Measurements from ENCODE around the gene TSPAN32. TPM values are rescaled to one million over a fixed set of nuclear protein-coding genes. Genes with fewer than 3 reads are reported as not detected.
"Not testable (repeated sequence)": the region's sequence is repeated elsewhere in the genome, so short reads cannot be mapped to it uniquely, and the experiment has no call there.

The TSPAN32 gene
- total and polyA plus RNA-seq, 5 donors from 2014 or later: 13.8 to 60.7 (median 43.0) TPM

- Mint-ChIP-seq H3K4me3 (no peak overlapping the region), H3K27ac (no peak overlapping the region), H3K36me3 (peaks cover 5% of the 10 kb centered on the region), H3K9me3 (no peaks in the 10 kb centered on the region), H3K27me3 (no peaks in the 10 kb centered on the region), H3K4me1 (peaks cover 0 to 2% (median 0%) of the 10 kb centered on the region in 4 donors)
- Histone ChIP-seq H3K27ac (ENCODE audit: insufficient read depth, low read length, poor library complexity, severe bottlenecking) (no peak overlapping the region), H3K9me3 (ENCODE audit: control insufficient read depth in 2 of 2, low read length in 2 of 2) (no peaks in the 10 kb centered on the region), H3K4me3 (ENCODE audit: low read depth, low read length) (no peak overlapping the region), H3K27me3 (ENCODE audit: control insufficient read depth, insufficient read depth, low read length) (no peaks in the 10 kb centered on the region), H3K4me1 (ENCODE audit: control insufficient read depth, insufficient read depth, low read length, poor library complexity, severe bottlenecking) (no peaks in the 10 kb centered on the region), H3K36me3 (ENCODE audit: control insufficient read depth, insufficient read depth, low read length) (no peaks in the 10 kb centered on the region)
- ATAC-seq (ENCODE audit: low read depth in 2 of 2) (no peak), DNase-seq (no peak)
Observed at GRCh38 chr11:2357246-2357645, 55.4 kb downstream of the TSPAN32 start.

GRCh38 chr11:2357651-2358050, 55.8 kb downstream of the TSPAN32 start:
- not testable (repeated sequence) for DNase-seq; H3K4me3 ChIP-seq (ENCODE audit: low read depth, low read length); H3K36me3 Mint-ChIP-seq; H3K27me3 ChIP-seq (ENCODE audit: control insufficient read depth, insufficient read depth, low read length); H3K27ac Mint-ChIP-seq; H3K27ac ChIP-seq (ENCODE audit: insufficient read depth, low read length, poor library complexity, severe bottlenecking); H3K9me3 Mint-ChIP-seq; H3K27me3 Mint-ChIP-seq; H3K9me3 ChIP-seq (ENCODE audit: control insufficient read depth in 2 of 2, low read length in 2 of 2); H3K4me1 Mint-ChIP-seq; H3K36me3 ChIP-seq (ENCODE audit: control insufficient read depth, insufficient read depth, low read length); H3K4me3 Mint-ChIP-seq; ATAC-seq (ENCODE audit: low read depth in 2 of 2); H3K4me1 ChIP-seq (ENCODE audit: control insufficient read depth, insufficient read depth, low read length, poor library complexity, severe bottlenecking)

- Mint-ChIP-seq H3K27ac (no peak overlapping the region), H3K4me3 (no peak overlapping the region), H3K36me3 (peaks cover 7% of the 10 kb centered on the region), H3K4me1 (peaks cover 0 to 2% (median 0%) of the 10 kb centered on the region in 4 donors), H3K27me3 (no peaks in the 10 kb centered on the region), H3K9me3 (no peaks in the 10 kb centered on the region)
- no peaks in the 10 kb centered on the region for H3K36me3 ChIP-seq (ENCODE audit: control insufficient read depth, insufficient read depth, low read length)
- no peak overlapping the region for H3K4me3 ChIP-seq (ENCODE audit: low read depth, low read length)
- H3K27ac ChIP-seq (ENCODE audit: insufficient read depth, low read length, poor library complexity, severe bottlenecking): no peak overlapping the region
- no peak for ATAC-seq (ENCODE audit: low read depth in 2 of 2)
- H3K4me1 ChIP-seq (ENCODE audit: control insufficient read depth, insufficient read depth, low read length, poor library complexity, severe bottlenecking): no peaks in the 10 kb centered on the region
- H3K27me3 ChIP-seq (ENCODE audit: control insufficient read depth, insufficient read depth, low read length): no peaks in the 10 kb centered on the region
- no peak for DNase-seq
- H3K9me3 ChIP-seq (ENCODE audit: control insufficient read depth in 2 of 2, low read length in 2 of 2): no peaks in the 10 kb centered on the region
Observed at GRCh38 chr11:2358754-2359442, 57.1 kb downstream of the TSPAN32 start.

- Histone ChIP-seq H3K27ac (ENCODE audit: insufficient read depth, low read length, poor library complexity, severe bottlenecking) (no peak overlapping the region), H3K4me1 (ENCODE audit: control insufficient read depth, insufficient read depth, low read length, poor library complexity, severe bottlenecking) (no peaks in the 10 kb centered on the region), H3K4me3 (ENCODE audit: low read depth, low read length) (no peak overlapping the region), H3K9me3 (ENCODE audit: control insufficient read depth in 2 of 2, low read length in 2 of 2) (no peaks in the 10 kb centered on the region), H3K36me3 (ENCODE audit: control insufficient read depth, insufficient read depth, low read length) (no peaks in the 10 kb centered on the region), H3K27me3 (ENCODE audit: control insufficient read depth, insufficient read depth, low read length) (no peaks in the 10 kb centered on the region)
- Mint-ChIP-seq H3K4me1 (peaks cover 0 to 2% (median 0%) of the 10 kb centered on the region in 4 donors), H3K4me3 (no peak overlapping the region), H3K36me3 (peaks cover 7% of the 10 kb centered on the region), H3K27ac (no peak overlapping the region), H3K27me3 (no peaks in the 10 kb centered on the region), H3K9me3 (no peaks in the 10 kb centered on the region)
- no peak for DNase-seq
- no peak for ATAC-seq (ENCODE audit: low read depth in 2 of 2)
Observed at GRCh38 chr11:2359557-2359956, 57.7 kb downstream of the TSPAN32 start.

GRCh38 chr11:2360081-2360642, 58.3 kb downstream of the TSPAN32 start:
- Mint-ChIP-seq H3K27me3 (no peaks in the 10 kb centered on the region), H3K27ac (no peak overlapping the region), H3K4me1 (peaks cover 0 to 2% (median 0%) of the 10 kb centered on the region in 4 donors), H3K36me3 (peaks cover 7% of the 10 kb centered on the region), H3K4me3 (no peak overlapping the region), H3K9me3 (no peaks in the 10 kb centered on the region)
- Histone ChIP-seq H3K27me3 (ENCODE audit: control insufficient read depth, insufficient read depth, low read length) (no peaks in the 10 kb centered on the region), H3K9me3 (ENCODE audit: control insufficient read depth in 2 of 2, low read length in 2 of 2) (no peaks in the 10 kb centered on the region), H3K4me1 (ENCODE audit: control insufficient read depth, insufficient read depth, low read length, poor library complexity, severe bottlenecking) (no peaks in the 10 kb centered on the region), H3K27ac (ENCODE audit: insufficient read depth, low read length, poor library complexity, severe bottlenecking) (no peak overlapping the region), H3K4me3 (ENCODE audit: low read depth, low read length) (no peak overlapping the region), H3K36me3 (ENCODE audit: control insufficient read depth, insufficient read depth, low read length) (no peaks in the 10 kb centered on the region)
- DNase-seq (no peak), ATAC-seq (ENCODE audit: low read depth in 2 of 2) (no peak)

- no peaks in the 10 kb centered on the region for H3K27me3 Mint-ChIP-seq
- H3K36me3 Mint-ChIP-seq: peaks cover 7% of the 10 kb centered on the region
- no peak overlapping the region for H3K27ac Mint-ChIP-seq
- DNase-seq (no peak), ATAC-seq (ENCODE audit: low read depth in 2 of 2) (no peak)
- Histone ChIP-seq H3K4me1 (ENCODE audit: control insufficient read depth, insufficient read depth, low read length, poor library complexity, severe bottlenecking) (no peaks in the 10 kb centered on the region), H3K9me3 (ENCODE audit: control insufficient read depth in 2 of 2, low read length in 2 of 2) (no peaks in the 10 kb centered on the region), H3K4me3 (ENCODE audit: low read depth, low read length) (no peak overlapping the region), H3K27me3 (ENCODE audit: control insufficient read depth, insufficient read depth, low read length) (no peaks in the 10 kb centered on the region), H3K36me3 (ENCODE audit: control insufficient read depth, insufficient read depth, low read length) (no peaks in the 10 kb centered on the region), H3K27ac (ENCODE audit: insufficient read depth, low read length, poor library complexity, severe bottlenecking) (no peak overlapping the region)
- no peak overlapping the region for H3K4me3 Mint-ChIP-seq
- H3K9me3 Mint-ChIP-seq: no peaks in the 10 kb centered on the region
- H3K4me1 Mint-ChIP-seq: peaks cover 0 to 2% (median 0%) of the 10 kb centered on the region in 4 donors
Observed at GRCh38 chr11:2361565-2361964, 59.8 kb downstream of the TSPAN32 start.

GRCh38 chr11:2362414-2362813, 60.6 kb downstream of the TSPAN32 start:
- H3K27ac ChIP-seq (ENCODE audit: insufficient read depth, low read length, poor library complexity, severe bottlenecking): no peak overlapping the region
- H3K4me1 Mint-ChIP-seq: peaks cover 0 to 2% (median 0%) of the 10 kb centered on the region in 4 donors
- DNase-seq (no peak), ATAC-seq (ENCODE audit: low read depth in 2 of 2) (no peak)
- peaks cover 7% of the 10 kb centered on the region for H3K36me3 Mint-ChIP-seq
- no peak overlapping the region for H3K4me3 ChIP-seq (ENCODE audit: low read depth, low read length)
- no peaks in the 10 kb centered on the region for H3K9me3 Mint-ChIP-seq
- H3K27me3 Mint-ChIP-seq: no peaks in the 10 kb centered on the region
- H3K4me3 Mint-ChIP-seq: no peak overlapping the region
- H3K36me3 ChIP-seq (ENCODE audit: control insufficient read depth, insufficient read depth, low read length): no peaks in the 10 kb centered on the region
- H3K4me1 ChIP-seq (ENCODE audit: control insufficient read depth, insufficient read depth, low read length, poor library complexity, severe bottlenecking): no peaks in the 10 kb centered on the region
- H3K27me3 ChIP-seq (ENCODE audit: control insufficient read depth, insufficient read depth, low read length): no peaks in the 10 kb centered on the region
- no peak overlapping the region for H3K27ac Mint-ChIP-seq
- no peaks in the 10 kb centered on the region for H3K9me3 ChIP-seq (ENCODE audit: control insufficient read depth in 2 of 2, low read length in 2 of 2)

- Histone ChIP-seq H3K27me3 (ENCODE audit: control insufficient read depth, insufficient read depth, low read length) (no peaks in the 10 kb centered on the region), H3K4me1 (ENCODE audit: control insufficient read depth, insufficient read depth, low read length, poor library complexity, severe bottlenecking) (no peaks in the 10 kb centered on the region), H3K36me3 (ENCODE audit: control insufficient read depth, insufficient read depth, low read length) (no peaks in the 10 kb centered on the region), H3K4me3 (ENCODE audit: low read depth, low read length) (no peak overlapping the region), H3K27ac (ENCODE audit: insufficient read depth, low read length, poor library complexity, severe bottlenecking) (no peak overlapping the region), H3K9me3 (ENCODE audit: control insufficient read depth in 2 of 2, low read length in 2 of 2) (no peaks in the 10 kb centered on the region)
- Mint-ChIP-seq H3K4me1 (peaks cover 0 to 2% (median 0%) of the 10 kb centered on the region in 4 donors), H3K9me3 (no peaks in the 10 kb centered on the region), H3K4me3 (no peak overlapping the region), H3K36me3 (peaks cover 7% of the 10 kb centered on the region), H3K27me3 (no peaks in the 10 kb centered on the region), H3K27ac (peak overlapping the region in 1 of 3 donors; percentile 44)
- no peak for DNase-seq
- ATAC-seq (ENCODE audit: low read depth in 2 of 2): no peak
Observed at GRCh38 chr11:2363130-2363529, 61.3 kb downstream of the TSPAN32 start.

All from CD4-positive, CD25-positive, alpha-beta regulatory T cell (primary cell).